SK-N-MC (cell line): ENCODE measurements around the gene PIGA.

Source experiments
- EZH2 ChIP-seq: fragments of 200-600 bp; sonication (generic); IDR thresholded peaks from one replicate; pipeline ENCODE4 v1.6.1; 2017; ENCODE audit warnings: antibody characterized with exemption
- FOXP2 ChIP-seq: optimal IDR thresholded peaks from 2 replicates; pipeline ENCODE3; 2011; ENCODE audit warnings: mild to moderate bottlenecking, moderate library complexity; ENCODE audit not compliant: insufficient read depth; ENCODE audit errors: extremely low read length, control extremely low read depth
- POLR2AphosphoS5 ChIP-seq: IDR thresholded peaks from 2 replicates; pipeline ENCODE4 v1.6.1; 2012; ENCODE audit warnings: mild to moderate bottlenecking, low read depth, low read length, borderline replicate concordance

DNA sequence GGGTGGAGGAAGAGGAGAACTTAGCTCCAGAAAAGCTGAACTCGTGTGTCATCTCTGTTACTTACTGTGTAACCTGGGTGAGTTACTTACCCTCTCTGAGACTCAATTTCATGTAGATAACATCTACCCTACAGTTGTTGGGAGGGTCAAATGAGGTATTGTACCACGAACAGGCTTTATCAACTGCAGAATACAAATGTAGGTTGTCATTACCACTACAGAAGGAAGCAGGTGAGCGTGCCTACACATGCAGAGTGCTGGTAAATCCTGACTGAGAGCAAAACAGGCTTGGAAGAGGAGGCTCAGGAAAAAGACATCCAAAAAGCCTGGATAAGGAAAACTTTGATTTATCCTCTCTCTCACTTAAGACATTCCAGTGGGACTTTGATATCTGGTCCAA lies 7.2 kb downstream of the PIGA start:
- TF ChIP-seq POLR2AphosphoS5, result no peak
- TF ChIP-seq EZH2, result no peak
- no peak for TF ChIP-seq FOXP2
